ENCODE results near the gene FARS2.

GRCh38 chr6:5286780-5287179 is 25.5 kb downstream of the FARS2 start:
- TF ChIP-seq CTCF (optimal IDR thresholded peaks at IDR 0.05 in 1 of 3, IDR thresholded peaks at IDR 0.05 in 1 of 3, conservative IDR thresholded peaks at IDR 0.05 in 1 of 3; ENCODE audit: extremely low read depth in 1 of 3, insufficient read depth in 2 of 3, low read length in 3 of 3) (no peak), EZH2 (IDR thresholded peaks at IDR 0.05; ENCODE audit: low read length) (no peak)
